Neural progenitor cell (in vitro differentiated cells): ENCODE results near the gene NFXL1.

Experiments
- CTCF ChIP-seq: fragments of 200-600 bp; sonication (generic); IDR thresholded peaks from 2 replicates; pipeline ENCODE4 v1.5.1; 2017; ENCODE audit warnings: antibody characterized with exemption, mild to moderate bottlenecking
- EZH2 ChIP-seq: fragments of 200-600 bp; sonication (generic); IDR thresholded peaks from 2 replicates; pipeline ENCODE4 v1.6.1; 2017; ENCODE audit warnings: antibody characterized with exemption, mild to moderate bottlenecking, moderate library complexity
- EZH2phosphoT487 ChIP-seq: fragments of 200-600 bp; sonication (generic); IDR thresholded peaks from 2 replicates; pipeline ENCODE4 v1.6.1; 2017; ENCODE audit warnings: antibody characterized with exemption

DNA sequence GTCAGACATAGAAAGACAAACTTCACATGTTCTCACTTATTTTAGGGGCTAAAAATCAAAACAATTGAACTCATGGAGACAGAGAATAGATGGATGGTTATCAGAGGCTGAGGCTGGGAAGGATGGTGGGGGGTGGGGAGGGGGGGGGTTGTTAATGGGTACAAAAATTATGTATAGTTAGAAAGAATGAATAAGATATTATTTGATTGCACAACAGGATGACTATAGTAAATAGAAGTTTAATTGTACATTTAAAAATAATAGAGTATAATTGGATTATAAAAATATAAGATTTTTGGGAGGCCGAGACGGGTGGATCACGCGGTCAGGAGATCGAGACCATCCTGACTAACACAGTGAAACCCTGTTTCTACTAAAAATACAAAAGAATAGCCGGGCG is 109.8 kb downstream of the NFXL1 start:
- no peak for TF ChIP-seq CTCF
- TF ChIP-seq EZH2: no peak
- TF ChIP-seq EZH2phosphoT487: no peak
